GM18505 (cell line): Measurements from ENCODE around the gene KDM2B.

Experiments
- ATAC-seq: cut with Tn5 transposase; IDR thresholded peaks from one replicate; pipeline ENCODE4 v1.9.1; 2021; ENCODE audit not compliant: unreplicated experiment
- POLR2A ChIP-seq: IDR thresholded peaks from 4 replicates; pipeline ENCODE4 v1.6.1; 2011; ENCODE audit warnings: borderline replicate concordance; ENCODE audit not compliant: insufficient read depth, insufficient read length; ENCODE audit errors: extremely low read depth

The KDM2B gene

GRCh38 chr12:121472150-121472905, 108.5 kb downstream of the KDM2B start:
- no peak for TF ChIP-seq POLR2A
- ATAC-seq, result no peak

GRCh38 chr12:121470751-121471150, 110.1 kb downstream of the KDM2B start:
- no peak for ATAC-seq
- no peak for TF ChIP-seq POLR2A

- ATAC-seq, result no peak
- TF ChIP-seq POLR2A, result no peak
Observed at GRCh38 chr12:121468499-121468801, 112.4 kb downstream of the KDM2B start.

- no peak for ATAC-seq
- TF ChIP-seq POLR2A, result no peak
Observed at GRCh38 chr12:121467638-121468498, 113.0 kb downstream of the KDM2B start.

- peak; percentile 84 for ATAC-seq
Observed at GRCh38 chr12:121466794-121467637, 113.8 kb downstream of the KDM2B start.

GRCh38 chr12:121465921-121466793, 114.7 kb downstream of the KDM2B start:
- peak; percentile 17 for ATAC-seq
- TF ChIP-seq POLR2A, result no peak

More at GRCh38 chr12:121466794-121467637, 113.8 kb downstream of the KDM2B start:
- peak; percentile 38 for TF ChIP-seq POLR2A

- no peak for ATAC-seq
Observed at GRCh38 chr12:121464331-121464730, 116.5 kb downstream of the KDM2B start.

GRCh38 chr12:121461048-121461447, 119.8 kb downstream of the KDM2B start:
- ATAC-seq, result no peak
- TF ChIP-seq POLR2A, result no peak

More at GRCh38 chr12:121464331-121464730, 116.5 kb downstream of the KDM2B start:
- no peak for TF ChIP-seq POLR2A

- no peak for ATAC-seq
Observed at GRCh38 chr12:121456551-121456950, 124.3 kb downstream of the KDM2B start.

GRCh38 chr12:121455766-121456420, 124.9 kb downstream of the KDM2B start:
- no peak for ATAC-seq
- no peak for TF ChIP-seq POLR2A

More at GRCh38 chr12:121456551-121456950, 124.3 kb downstream of the KDM2B start:
- no peak for TF ChIP-seq POLR2A

- ATAC-seq, result no peak
- no peak for TF ChIP-seq POLR2A
Observed at GRCh38 chr12:121454921-121455320, 125.9 kb downstream of the KDM2B start.

GRCh38 chr12:121453629-121454028, 127.2 kb downstream of the KDM2B start:
- no peak for ATAC-seq
- TF ChIP-seq POLR2A, result no peak
